ENCODE results near the gene EML1. TPM values are rescaled to one million over a fixed set of nuclear protein-coding genes. Genes with fewer than 3 reads are reported as not detected.

The EML1 gene
- total RNA-seq, 2 donors from 2014 or later = 28.3 to 30.2 TPM

DNA sequence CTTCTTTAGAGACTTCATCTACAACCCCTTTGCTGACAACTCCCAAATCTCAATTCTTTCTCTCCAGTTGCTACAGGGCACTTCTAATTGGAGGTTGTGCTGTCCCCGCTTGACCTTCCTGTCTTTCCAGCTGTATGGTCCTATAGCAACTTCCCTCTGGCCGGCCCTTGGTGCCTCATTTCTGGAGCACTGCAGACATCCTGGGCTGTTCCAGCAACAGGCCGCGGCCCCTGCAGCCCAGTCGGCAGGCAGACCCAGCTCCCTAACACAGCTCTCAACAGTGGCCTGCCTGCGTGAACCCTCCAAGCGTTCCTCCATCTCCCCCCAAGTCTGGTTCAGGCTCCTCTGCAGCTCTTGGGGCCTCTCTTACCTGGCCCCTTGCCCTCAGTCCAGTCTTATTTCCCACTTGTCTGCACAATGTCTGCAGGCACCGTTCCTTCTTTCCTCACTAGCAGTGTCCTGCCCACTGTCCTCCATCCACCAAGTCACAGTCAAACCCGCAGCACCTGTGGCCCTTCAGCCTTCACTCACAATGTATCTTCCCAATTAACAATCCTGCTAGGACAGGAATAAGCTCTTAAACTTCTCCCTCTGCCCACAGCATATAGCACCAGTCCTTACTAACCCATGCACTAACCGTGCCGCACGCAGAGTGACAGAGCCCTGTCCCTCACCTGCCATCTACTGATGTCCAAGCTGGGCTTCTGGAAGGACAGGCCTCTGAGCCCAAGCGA lies 1.6 kb upstream of the EML1 start:
- Histone ChIP-seq H3K9me3 (no peaks in the 10 kb centered on the region), H3K27me3 (no peaks in the 10 kb centered on the region), H3K27ac (no peak overlapping the region), H3K36me3 (no peaks in the 10 kb centered on the region), H3K4me1 (peaks cover 0 to 30% of the 10 kb centered on the region in 2 donors), H3K4me3 (no peak overlapping the region)
- DNase-seq (ENCODE audit: low spot score) = no peak
- TF ChIP-seq, protein P1, sequence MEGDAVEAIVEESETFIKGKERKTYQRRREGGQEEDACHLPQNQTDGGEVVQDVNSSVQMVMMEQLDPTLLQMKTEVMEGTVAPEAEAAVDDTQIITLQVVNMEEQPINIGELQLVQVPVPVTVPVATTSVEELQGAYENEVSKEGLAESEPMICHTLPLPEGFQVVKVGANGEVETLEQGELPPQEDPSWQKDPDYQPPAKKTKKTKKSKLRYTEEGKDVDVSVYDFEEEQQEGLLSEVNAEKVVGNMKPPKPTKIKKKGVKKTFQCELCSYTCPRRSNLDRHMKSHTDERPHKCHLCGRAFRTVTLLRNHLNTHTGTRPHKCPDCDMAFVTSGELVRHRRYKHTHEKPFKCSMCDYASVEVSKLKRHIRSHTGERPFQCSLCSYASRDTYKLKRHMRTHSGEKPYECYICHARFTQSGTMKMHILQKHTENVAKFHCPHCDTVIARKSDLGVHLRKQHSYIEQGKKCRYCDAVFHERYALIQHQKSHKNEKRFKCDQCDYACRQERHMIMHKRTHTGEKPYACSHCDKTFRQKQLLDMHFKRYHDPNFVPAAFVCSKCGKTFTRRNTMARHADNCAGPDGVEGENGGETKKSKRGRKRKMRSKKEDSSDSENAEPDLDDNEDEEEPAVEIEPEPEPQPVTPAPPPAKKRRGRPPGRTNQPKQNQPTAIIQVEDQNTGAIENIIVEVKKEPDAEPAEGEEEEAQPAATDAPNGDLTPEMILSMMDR (IDR thresholded peaks at IDR 0.05) = no peak

DNA sequence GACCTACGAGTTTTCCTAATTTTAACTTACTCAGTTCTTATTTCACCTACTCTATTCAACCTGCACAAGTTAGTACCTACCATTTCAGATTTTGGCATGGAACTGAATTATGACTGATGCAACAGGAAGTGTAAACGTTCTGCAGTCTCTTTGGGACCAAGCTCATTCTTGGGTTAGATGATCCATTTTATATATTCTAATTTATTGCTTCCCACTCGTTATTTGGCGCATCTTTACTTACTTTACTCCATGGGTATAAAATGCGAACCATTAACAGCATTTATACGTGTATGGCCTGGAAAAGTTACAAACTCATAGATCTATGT lies 1.0 kb upstream of the EML1 start:
- TF ChIP-seq, protein P1 (IDR thresholded peaks at IDR 0.05) = no peak
- peaks cover 0 to 30% of the 10 kb centered on the region in 2 donors for H3K4me1 ChIP-seq
- no peaks in the 10 kb centered on the region for H3K36me3 ChIP-seq
- H3K27me3 ChIP-seq = no peaks in the 10 kb centered on the region
- peak overlapping the region in 1 of 2 donors; percentile 75 for H3K27ac ChIP-seq
- DNase-seq (ENCODE audit: low spot score) = no peak
- H3K9me3 ChIP-seq = no peaks in the 10 kb centered on the region
- no peak overlapping the region for H3K4me3 ChIP-seq

DNA sequence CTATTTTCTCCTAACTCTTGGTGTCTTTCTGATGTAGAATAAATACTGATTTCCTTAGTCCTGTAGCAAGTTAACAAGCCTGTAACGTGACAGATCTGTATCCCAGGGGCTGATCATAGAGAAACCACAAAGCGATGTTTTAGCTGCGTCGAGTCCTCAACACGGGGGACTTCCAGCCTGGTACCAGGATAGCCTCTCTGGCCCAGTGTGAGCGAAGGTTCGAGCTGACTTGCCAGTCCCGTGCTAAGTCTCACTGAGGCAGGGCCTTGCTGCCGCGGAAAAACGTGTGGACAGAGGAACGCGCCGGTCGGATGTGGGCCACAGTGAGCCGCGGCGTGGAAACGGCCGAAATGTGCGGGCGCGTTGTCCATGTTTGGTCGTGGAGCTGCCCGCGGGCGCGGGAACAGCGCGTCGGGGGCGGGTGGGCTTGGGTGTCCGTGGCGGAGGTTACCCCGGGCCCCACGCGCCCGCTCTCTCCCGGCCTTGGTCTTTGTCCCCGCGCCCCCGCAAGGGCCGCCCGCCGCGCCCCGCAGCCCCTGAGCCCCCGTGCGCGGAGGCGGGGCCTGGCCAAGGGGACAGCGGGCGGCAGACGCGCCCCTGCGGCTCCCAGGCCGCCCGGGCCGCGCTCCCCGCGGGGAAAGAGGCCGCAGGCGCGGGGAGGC lies 531 bp upstream of the EML1 start:
- Histone ChIP-seq H3K4me3 (peak overlapping the region; percentile 46 to 62), H3K36me3 (no peaks in the 10 kb centered on the region), H3K4me1 (peaks cover 0 to 30% of the 10 kb centered on the region in 2 donors), H3K9me3 (no peaks in the 10 kb centered on the region), H3K27ac (peak overlapping the region; percentile 75 to 80), H3K27me3 (no peaks in the 10 kb centered on the region)
- DNase-seq (ENCODE audit: low spot score) = no peak
- TF ChIP-seq, protein P1 (IDR thresholded peaks at IDR 0.05) = no peak

DNA sequence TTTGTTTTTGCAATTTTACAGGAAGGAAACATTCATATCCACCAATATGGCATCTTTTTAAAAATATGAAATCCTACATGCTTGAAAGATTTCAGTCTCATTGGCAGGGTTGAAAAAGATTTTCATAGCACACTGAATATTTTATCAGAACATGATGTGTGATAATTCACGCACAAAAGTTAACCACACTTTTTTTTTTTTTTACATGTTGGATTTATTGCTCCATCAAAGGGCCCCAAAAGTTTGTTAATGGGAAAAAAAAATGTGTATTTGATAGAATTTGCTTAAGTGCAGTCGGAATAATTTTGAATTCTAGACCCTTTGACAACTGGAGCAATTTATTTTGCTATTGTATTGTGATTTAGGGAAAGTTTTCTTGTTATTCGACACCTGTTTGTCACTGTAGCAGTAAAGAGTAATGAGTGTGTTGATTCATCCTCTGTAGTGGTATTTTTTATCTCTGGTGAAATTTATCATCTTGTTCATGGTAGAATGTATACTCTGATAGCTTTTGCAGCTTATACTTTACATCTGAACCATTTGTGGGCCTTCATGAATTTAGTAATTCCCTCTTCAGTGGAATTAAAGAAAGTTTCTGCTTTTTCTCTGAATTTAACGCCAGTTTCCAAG lies 1.1 kb downstream of the EML1 start:
- TF ChIP-seq, protein P1 (IDR thresholded peaks at IDR 0.05) = no peak
- H3K27me3 ChIP-seq = no peaks in the 10 kb centered on the region
- no peak for DNase-seq (ENCODE audit: low spot score)
- H3K36me3 ChIP-seq = no peaks in the 10 kb centered on the region
- no peaks in the 10 kb centered on the region for H3K9me3 ChIP-seq
- peak overlapping the region; percentile 45 to 49 for H3K4me3 ChIP-seq
- H3K4me1 ChIP-seq = peaks cover 0 to 30% of the 10 kb centered on the region in 2 donors
- no peak overlapping the region for H3K27ac ChIP-seq

DNA sequence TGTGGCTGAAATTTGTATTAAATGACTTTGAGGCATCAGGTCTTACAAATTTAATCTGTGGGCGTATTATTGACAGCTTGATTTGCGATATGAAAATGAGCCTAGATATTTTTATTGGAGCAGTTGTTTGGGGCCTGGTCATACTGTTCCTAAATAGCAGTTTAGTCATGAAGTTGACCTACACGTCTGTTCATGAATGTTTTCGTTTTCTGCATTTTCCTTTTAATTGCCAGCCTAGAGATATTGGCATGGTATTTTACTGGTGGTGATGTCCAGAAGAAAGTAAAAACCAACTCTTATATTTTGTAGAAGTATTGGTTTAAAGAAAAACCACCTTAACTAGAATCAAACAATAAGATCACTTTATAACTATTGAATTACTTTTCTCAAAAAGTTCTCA lies 1.8 kb downstream of the EML1 start:
- Histone ChIP-seq H3K9me3 (no peaks in the 10 kb centered on the region), H3K36me3 (no peaks in the 10 kb centered on the region), H3K27ac (no peak overlapping the region), H3K4me3 (no peak overlapping the region), H3K4me1 (peaks cover 0 to 30% of the 10 kb centered on the region in 2 donors), H3K27me3 (no peaks in the 10 kb centered on the region)
- DNase-seq (ENCODE audit: low spot score) = no peak
- TF ChIP-seq, protein P1 (IDR thresholded peaks at IDR 0.05) = no peak
